Cerebellar nuclear complex (tissue), 1 donor: Measurements from ENCODE around the gene WDR38.

Source experiments
- DNase-seq, 2 experiments: peaks; one replicate each; lab custom pipeline; 2025; lab: John Stamatoyannopoulos, UW

The WDR38 gene

DNA sequence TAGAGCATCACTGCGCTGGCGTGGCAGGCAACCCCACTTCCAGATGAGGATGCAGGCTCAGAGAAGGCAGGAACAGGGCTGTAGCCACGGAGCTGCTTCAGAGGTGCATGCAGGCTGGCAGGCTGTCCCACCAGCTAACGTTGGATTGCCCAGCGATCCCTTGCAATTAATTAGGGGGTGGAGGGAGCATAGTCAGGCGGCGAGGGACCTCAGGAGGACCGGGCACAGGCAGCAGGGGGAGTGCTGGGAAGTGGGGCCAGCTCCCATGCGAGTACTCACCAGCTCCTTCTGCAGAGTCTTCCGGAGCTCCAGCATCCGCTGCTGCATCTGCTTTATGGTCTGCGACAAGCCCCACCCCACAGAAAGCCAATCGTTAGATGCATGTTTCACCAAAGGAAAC, 29.0 kb downstream of the WDR38 start:
- DNase-seq, result no peak

DNA sequence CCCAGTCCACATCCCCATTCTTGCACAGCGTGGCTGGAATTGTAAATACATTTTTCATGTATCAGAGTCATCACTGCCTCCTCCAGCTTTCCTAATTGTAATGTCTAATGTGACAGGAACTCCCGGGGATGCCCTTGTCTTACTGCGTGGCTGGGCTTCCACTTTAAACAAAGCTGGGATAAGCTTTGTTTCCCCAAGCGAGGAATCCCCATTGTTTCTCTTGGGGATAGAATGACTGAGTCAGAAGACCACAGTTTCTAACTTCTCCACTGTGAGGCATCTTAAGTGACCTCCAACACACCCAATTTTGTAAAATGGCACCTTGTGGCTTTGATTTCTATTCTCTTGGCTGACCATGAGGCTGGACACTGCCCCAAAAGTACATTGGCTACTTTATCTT, 31.1 kb downstream of the WDR38 start:
- DNase-seq, result no peak

DNA sequence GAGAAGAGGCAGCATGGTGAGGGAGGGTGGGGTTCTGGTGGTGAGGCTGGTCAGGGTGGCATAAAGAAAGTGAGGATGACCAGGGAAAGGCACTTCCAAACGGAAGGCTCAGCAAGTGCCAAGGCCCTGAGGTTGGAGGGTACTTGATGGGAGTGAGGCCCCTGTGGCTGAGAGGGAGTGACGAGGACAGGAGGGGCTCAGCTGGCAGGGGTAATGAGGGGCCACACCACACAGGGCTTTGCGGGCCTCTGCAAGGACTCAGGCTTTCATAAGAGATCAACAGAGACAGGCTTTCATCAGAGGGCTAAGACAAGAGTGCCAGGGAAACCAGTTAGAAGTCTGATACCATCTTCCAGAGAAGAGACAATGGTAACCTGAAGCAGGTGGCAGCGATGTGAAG, 32.3 kb downstream of the WDR38 start:
- no peak for DNase-seq

DNA sequence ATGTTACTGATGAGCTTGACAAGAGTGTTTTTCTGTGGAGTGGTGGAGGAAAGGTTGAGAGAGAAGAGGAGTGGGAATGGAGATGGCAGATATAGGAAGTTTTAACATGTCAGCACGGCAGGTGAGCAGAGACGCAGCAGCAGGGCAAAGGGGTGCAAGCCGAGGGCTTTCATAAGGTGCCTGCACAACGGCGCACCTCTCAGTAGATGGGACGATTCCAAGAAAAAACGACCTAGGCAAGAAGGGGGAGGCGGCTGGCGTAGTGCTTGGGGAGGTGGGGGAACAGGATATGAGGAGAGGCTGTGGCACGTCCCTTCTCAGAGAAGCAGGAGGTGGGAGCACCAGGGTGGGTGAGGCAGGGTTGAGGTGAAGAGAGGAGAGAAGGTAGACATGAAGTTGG, 33.2 kb downstream of the WDR38 start:
- no peak for DNase-seq

DNA sequence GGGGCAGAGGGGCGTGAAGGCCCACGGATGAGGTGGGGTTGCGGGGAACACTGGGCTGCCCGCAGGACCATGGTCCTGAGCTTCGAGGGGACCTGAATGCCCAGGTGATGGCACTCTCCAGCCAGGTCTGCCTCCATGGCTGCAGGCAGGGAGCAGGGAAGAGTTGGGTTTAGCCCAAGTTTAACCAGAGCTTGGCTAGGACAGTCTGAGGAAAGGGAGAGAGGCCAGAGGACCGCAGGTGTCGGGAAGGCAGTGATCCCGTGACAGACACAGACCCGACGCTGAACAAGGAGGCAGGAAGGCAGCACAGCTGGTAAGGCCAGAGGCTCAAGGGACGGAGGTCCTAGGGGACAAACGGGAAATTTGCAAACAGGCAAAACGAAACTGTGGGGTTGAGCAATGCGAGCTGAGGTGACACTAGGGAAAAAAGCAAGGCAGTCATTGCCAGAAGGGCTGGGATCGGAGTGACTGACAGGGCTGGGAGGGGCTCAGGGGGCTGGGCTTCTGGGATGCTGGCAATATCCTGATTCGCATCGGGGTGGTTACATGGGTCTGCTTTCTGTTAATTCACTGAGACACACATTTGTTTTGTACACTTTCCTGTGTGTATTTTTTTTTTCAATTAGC, 33.7 kb downstream of the WDR38 start:
- DNase-seq, result peak in 1 of 2 experiments; percentile 40

- DNase-seq, result no peak
These were observed 34.6 kb downstream of the WDR38 start for GRCh38 chr9:124887832-124888231.

DNA sequence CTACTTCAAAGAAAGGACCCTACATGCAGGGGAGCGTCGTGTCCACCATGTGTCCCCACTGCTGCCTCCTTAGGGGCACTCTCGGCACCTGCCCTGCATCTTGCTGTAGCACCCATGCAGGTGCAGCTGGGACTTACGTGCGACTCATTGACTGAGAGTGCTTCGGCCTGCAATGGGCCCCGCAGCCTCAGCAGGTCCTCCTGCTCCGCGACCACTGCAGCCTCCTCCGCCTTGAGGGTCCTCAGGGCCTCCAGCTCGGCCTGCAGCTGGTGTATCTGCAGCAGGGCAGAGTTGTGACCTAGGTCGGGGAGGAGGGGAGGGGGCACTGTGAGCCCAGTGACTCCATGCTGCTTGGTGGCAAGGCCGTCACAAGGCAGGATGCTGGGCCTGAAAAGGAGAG, 35.7 kb downstream of the WDR38 start:
- DNase-seq, result no peak

DNA sequence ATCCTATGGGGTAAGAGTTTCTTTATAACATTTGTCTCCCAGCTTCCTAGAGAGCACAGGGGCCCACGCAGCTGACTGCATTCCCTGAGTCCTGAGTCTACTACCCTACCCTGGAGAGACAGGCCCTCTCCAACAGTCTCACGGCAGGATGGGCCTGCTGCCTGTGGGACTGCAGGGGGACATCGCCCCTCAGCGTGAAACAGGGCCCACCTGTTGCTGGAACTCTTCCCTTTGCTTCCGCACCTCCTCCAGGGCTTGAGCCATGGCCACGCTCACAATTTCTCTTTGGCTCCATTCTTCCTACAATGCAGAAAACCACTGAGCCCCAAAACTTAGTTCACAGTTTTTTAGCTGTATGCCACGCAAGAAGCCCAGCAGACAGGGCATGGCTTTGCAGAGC, 36.9 kb downstream of the WDR38 start:
- no peak for DNase-seq

GRCh38 chr9:124894035-124894740, 40.9 kb downstream of the WDR38 start:
- no peak for DNase-seq

DNA sequence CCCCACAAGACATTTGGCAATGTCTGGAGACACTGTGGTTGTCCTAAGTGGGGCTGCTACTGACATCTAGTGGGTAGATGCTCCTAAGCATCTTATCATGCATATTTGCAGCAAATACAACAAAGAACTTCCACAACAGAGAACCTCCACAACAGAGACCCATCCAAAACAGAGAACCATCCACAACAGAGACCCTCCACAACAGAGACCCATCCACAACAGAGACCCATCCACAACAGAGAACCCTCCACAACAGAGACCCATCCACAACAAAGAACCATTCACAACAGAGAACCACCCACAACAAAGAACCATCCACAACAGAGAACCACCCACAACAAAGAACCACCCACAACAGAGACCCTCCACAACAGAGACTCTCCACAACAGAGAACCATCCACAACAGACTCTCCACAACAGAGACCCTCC, 41.5 kb downstream of the WDR38 start:
- no peak for DNase-seq

GRCh38 chr9:124897570-124898460, 44.6 kb downstream of the WDR38 start:
- DNase-seq, result no peak

DNA sequence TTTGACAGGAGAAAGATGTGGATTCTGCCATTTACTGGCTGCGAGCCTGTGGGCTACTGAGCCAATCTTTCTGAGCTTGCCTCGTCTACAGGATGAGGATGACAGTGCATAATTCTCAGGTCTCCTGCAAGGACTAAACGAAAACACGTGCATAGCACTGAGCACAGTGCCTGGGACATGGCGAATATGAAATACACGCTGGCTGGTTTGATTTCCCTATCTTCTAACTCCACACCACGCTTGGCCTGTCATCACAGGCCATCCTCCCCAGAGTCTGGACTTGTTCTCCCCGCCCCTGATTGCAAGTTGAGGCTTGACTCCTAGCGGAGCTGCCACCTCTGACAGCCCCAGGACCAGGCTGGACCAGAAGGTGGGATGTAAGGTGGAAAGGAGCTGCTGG, 46.6 kb downstream of the WDR38 start:
- DNase-seq, result no peak

GRCh38 chr9:124906966-124907365, 53.7 kb downstream of the WDR38 start:
- no peak for DNase-seq
